Hepatocyte (in vitro differentiated cells): Measurements from ENCODE around the gene INSRR. TPM values are rescaled to one million over a fixed set of nuclear protein-coding genes. Genes with fewer than 3 reads are reported as not detected.

ENCODE experiments used
- DNase-seq: peaks from one replicate; pipeline ENCODE4 v3.0.0-alpha.2; 2016; ENCODE audit warnings: low spot score
- H2AFZ ChIP-seq: fragments of 200-600 bp; sonication (generic); 2 replicates; pipeline ENCODE4 v1.6.0; 2016; ENCODE audit warnings: antibody characterized with exemption, mild to moderate bottlenecking
- H3K27ac ChIP-seq: fragments of 200-600 bp; sonication (generic); 2 replicates; pipeline ENCODE4 v1.5.1; 2016; ENCODE audit warnings: mild to moderate bottlenecking
- H3K27me3 ChIP-seq: fragments of 200-600 bp; sonication (generic); 2 replicates; pipeline ENCODE4 v1.6.1; 2016
- H3K36me3 ChIP-seq: fragments of 200-600 bp; sonication (generic); replicated peaks from 2 replicates; pipeline ENCODE4 v1.5.1; 2016; ENCODE audit warnings: low read depth; ENCODE audit not compliant: insufficient read depth
- H3K4me1 ChIP-seq: fragments of 200-600 bp; sonication (generic); 2 replicates; pipeline ENCODE4 v1.5.1; 2016; ENCODE audit warnings: mild to moderate bottlenecking, moderate library complexity; ENCODE audit not compliant: insufficient read depth
- H3K4me2 ChIP-seq: fragments of 200-600 bp; sonication (generic); 2 replicates; pipeline ENCODE4 v1.6.0; 2016
- H3K4me3 ChIP-seq: fragments of 200-600 bp; sonication (generic); 2 replicates; pipeline ENCODE4 v1.5.1; 2016; ENCODE audit warnings: mild to moderate bottlenecking
- H3K79me2 ChIP-seq: fragments of 200-600 bp; sonication (generic); 2 replicates; pipeline ENCODE4 v1.6.0; 2017; ENCODE audit warnings: mild to moderate bottlenecking
- H3K9me2 ChIP-seq: fragments of 200-600 bp; sonication (generic); replicated peaks from 2 replicates; pipeline ENCODE4 v1.6.0; 2017; ENCODE audit warnings: mild to moderate bottlenecking; ENCODE audit not compliant: insufficient read depth
- H3K9me3 ChIP-seq: fragments of 200-600 bp; sonication (generic); 2 replicates; pipeline ENCODE4 v1.5.1; 2016; ENCODE audit warnings: low read depth, mild to moderate bottlenecking
- H4K20me1 ChIP-seq: fragments of 200-600 bp; sonication (generic); 2 replicates; pipeline ENCODE4 v1.6.0; 2016; ENCODE audit warnings: mild to moderate bottlenecking; ENCODE audit not compliant: insufficient read depth, poor library complexity, severe bottlenecking
- CTCF ChIP-seq: fragments of 200-600 bp; sonication (generic); IDR thresholded peaks from 2 replicates; pipeline ENCODE4 v1.5.1; 2016; ENCODE audit warnings: antibody characterized with exemption, mild to moderate bottlenecking; ENCODE audit not compliant: poor library complexity
- EZH2 ChIP-seq: fragments of 200-600 bp; sonication (generic); IDR thresholded peaks from 2 replicates; pipeline ENCODE4 v1.6.1; 2016; ENCODE audit warnings: antibody characterized with exemption, mild to moderate bottlenecking, borderline replicate concordance
- EZH2phosphoT487 ChIP-seq: fragments of 200-600 bp; sonication (generic); IDR thresholded peaks from one replicate; pipeline ENCODE4 v1.6.1; 2018; ENCODE audit warnings: antibody characterized with exemption, mild to moderate bottlenecking, low read depth, moderate library complexity; ENCODE audit not compliant: unreplicated experiment, severe bottlenecking
- WGBS: methylation state at CpG from one replicate; pipeline ENCODE4 v1.1.6; 2016; ENCODE audit warnings: low lambda C conversion rate; ENCODE audit errors: missing lambda C conversion rate; 5-methylcytosine and 5-hydroxymethylcytosine counted together
- polyA plus RNA-seq: library from polyadenylated mRNA; unstranded; fragments of >200 nt; fragmentation: Nextera tagmentation; extraction: Ambion mirVana; gene quantifications from 2 replicates; pipeline ENCODE4 v1.2.1, GENCODE V29; 2016
- total RNA-seq: library from RNA; depleted of rRNA; stranded (reverse); fragments of >200 nt; gene quantifications from 2 replicates; pipeline ENCODE4 v1.2.3, GENCODE V29; 2014

INSRR gene
- total and polyA plus RNA-seq, 2 experiments from 2014 or later: not detected

- 74% methylated on average over 7 of the region's 7 CpGs for WGBS
- no peak for DNase-seq
- H3K27me3 ChIP-seq: peaks cover 34% of the 10 kb centered on the region
Observed at GRCh38 chr1:156883919-156884318, 25.0 kb upstream of the INSRR start.

DNA sequence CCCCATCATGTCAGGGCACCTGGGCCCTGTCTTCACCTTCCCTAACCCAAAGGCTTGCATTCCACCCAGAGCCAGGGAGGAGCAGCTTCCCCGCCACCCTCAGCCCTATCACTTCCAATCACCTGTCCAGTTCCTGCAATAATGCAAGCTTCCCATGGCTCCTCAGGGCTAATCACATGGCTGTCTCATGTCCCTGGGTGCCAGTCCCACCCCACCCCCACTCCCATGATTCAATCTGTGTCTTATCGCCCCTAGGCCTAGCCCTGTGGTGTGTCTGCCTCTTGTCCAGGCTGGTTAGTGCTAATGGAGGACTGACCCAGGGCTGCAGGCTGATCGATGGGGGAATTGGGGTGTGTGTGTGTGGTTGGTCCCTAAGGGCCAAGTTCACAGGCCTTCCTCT is 23.6 kb upstream of the INSRR start:
- TF ChIP-seq EZH2 (no peak), CTCF (no peak), EZH2phosphoT487 (no peak)
- Histone ChIP-seq H3K27ac (no peak overlapping the region), H3K4me1 (no peaks in the 10 kb centered on the region), H3K27me3 (peaks cover 41% of the 10 kb centered on the region), H3K4me3 (no peak overlapping the region), H3K79me2 (no peaks in the 10 kb centered on the region), H4K20me1 (no peaks in the 10 kb centered on the region), H2AFZ (no peak overlapping the region), H3K36me3 (no peaks in the 10 kb centered on the region), H3K9me3 (no peaks in the 10 kb centered on the region), H3K4me2 (no peak overlapping the region), H3K9me2 (no peaks in the 10 kb centered on the region)
- no peak for DNase-seq
- WGBS: 68% methylated on average over 3 of the region's 3 CpGs

More at GRCh38 chr1:156883919-156884318, 25.0 kb upstream of the INSRR start:
- TF ChIP-seq EZH2 (no peak), CTCF (no peak), EZH2phosphoT487 (no peak)
- H3K79me2 ChIP-seq: no peaks in the 10 kb centered on the region
- H3K4me2 ChIP-seq: no peak overlapping the region
- no peaks in the 10 kb centered on the region for H3K4me1 ChIP-seq
- H3K36me3 ChIP-seq: no peaks in the 10 kb centered on the region
- H3K9me3 ChIP-seq: no peaks in the 10 kb centered on the region
- H3K4me3 ChIP-seq: no peak overlapping the region
- H2AFZ ChIP-seq: no peak overlapping the region
- no peaks in the 10 kb centered on the region for H3K9me2 ChIP-seq
- H3K27ac ChIP-seq: no peak overlapping the region
- H4K20me1 ChIP-seq: no peaks in the 10 kb centered on the region

- no peak overlapping the region for H3K27ac ChIP-seq
- WGBS: 87% methylated on average over 4 of the region's 4 CpGs
- TF ChIP-seq EZH2 (no peak), EZH2phosphoT487 (no peak), CTCF (no peak)
- no peaks in the 10 kb centered on the region for H4K20me1 ChIP-seq
- DNase-seq: no peak
- H2AFZ ChIP-seq: no peak overlapping the region
- H3K79me2 ChIP-seq: no peaks in the 10 kb centered on the region
- H3K36me3 ChIP-seq: no peaks in the 10 kb centered on the region
- H3K9me2 ChIP-seq: no peaks in the 10 kb centered on the region
- H3K27me3 ChIP-seq: peaks cover 41% of the 10 kb centered on the region
- H3K4me2 ChIP-seq: no peak overlapping the region
- H3K4me1 ChIP-seq: no peaks in the 10 kb centered on the region
- no peak overlapping the region for H3K4me3 ChIP-seq
- no peaks in the 10 kb centered on the region for H3K9me3 ChIP-seq
Observed at GRCh38 chr1:156881663-156882062, 22.7 kb upstream of the INSRR start.

DNA sequence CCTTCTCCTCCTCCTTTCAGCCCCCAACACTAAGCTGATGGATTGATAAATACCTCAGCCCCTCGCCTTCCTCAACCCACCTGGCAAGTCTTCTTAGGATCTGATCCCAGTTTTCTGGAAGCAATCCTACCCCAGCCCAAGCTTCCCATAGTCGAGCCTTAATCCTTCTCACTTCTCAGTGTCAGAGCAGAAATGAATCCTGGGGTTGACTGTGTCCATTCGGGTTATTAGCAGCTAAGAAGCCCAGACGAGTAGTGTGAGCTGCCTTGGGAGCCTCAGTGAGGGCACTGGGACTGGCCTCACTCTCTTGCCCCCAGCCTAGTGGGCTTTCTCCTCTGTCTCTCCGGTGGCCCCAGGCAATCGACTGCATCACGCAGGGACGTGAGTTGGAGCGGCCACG is 22.2 kb upstream of the INSRR start:
- no peak overlapping the region for H2AFZ ChIP-seq
- peaks cover 45% of the 10 kb centered on the region for H3K27me3 ChIP-seq
- H4K20me1 ChIP-seq: no peaks in the 10 kb centered on the region
- no peaks in the 10 kb centered on the region for H3K36me3 ChIP-seq
- H3K9me3 ChIP-seq: no peaks in the 10 kb centered on the region
- no peak for DNase-seq
- 70% methylated on average over 10 of the region's 10 CpGs for WGBS
- no peak overlapping the region for H3K4me3 ChIP-seq
- H3K4me2 ChIP-seq: no peak overlapping the region
- TF ChIP-seq CTCF: no peak
- TF ChIP-seq EZH2: no peak
- no peak for TF ChIP-seq EZH2phosphoT487
- H3K79me2 ChIP-seq: no peaks in the 10 kb centered on the region
- no peaks in the 10 kb centered on the region for H3K9me2 ChIP-seq
- H3K4me1 ChIP-seq: no peaks in the 10 kb centered on the region
- no peak overlapping the region for H3K27ac ChIP-seq
